HFF-Myc (cell line): ENCODE results near the gene NDUFAF8.

Experiments
- DNase-seq: peaks from one replicate; pipeline ENCODE4 v3.0.0-alpha.2; 2011; ENCODE audit warnings: low read depth; ENCODE audit errors: extremely low read depth
- H3K4me3 ChIP-seq: replicated peaks from 2 replicates; pipeline ENCODE4 v1.5.1; 2011; ENCODE audit warnings: low read depth, mild to moderate bottlenecking, control low read depth, low read length
- CTCF ChIP-seq: IDR thresholded peaks from 2 replicates; pipeline ENCODE4 v1.5.1; 2012; ENCODE audit warnings: mild to moderate bottlenecking, low read depth, low read length, control low read depth; ENCODE audit errors: missing control alignments

Gene NDUFAF8

GRCh38 chr17:81241203-81241602, 2.1 kb downstream of the NDUFAF8 start:
- peak overlapping the region; percentile 82; the same call in 1 of the 2 replicates for H3K4me3 ChIP-seq
- no peak for DNase-seq
- no peak for TF ChIP-seq CTCF

DNA sequence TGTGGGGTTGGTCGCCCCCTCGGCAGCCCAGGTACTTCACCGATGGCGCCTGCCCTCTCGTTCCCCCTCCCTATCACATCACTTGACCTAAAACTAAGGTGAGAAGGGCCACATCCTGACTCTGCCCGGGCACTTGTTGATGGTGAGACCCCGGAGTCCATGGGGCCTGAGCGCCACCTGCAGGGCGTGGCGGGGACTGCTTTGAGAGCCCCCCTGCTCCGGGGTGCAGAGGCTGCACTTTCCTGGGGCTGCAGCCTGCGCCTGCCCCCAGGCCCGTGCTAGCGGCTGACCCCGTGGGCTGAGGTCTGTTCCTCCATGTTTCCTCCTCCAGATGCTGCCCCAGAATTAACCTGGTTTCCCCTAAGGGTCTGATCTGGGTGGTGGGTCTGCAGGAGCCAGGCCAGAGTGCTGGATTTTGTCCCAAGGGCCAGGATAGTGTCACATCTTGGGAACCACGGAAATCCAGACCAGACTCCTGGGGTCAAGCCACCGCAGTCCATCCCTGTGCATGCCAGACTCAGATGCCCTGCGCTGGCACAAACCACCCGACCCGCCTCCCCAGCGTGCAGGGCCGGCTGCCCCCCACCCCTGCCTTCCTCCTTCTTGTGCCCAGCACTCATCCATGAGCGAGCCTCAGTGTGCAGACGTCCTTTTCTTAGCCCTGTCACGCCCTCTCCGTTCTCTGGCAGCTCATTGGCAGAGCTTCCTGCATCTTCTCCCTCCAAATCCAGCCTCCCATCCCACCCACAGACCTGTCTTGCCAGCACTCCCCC, 2.7 kb downstream of the NDUFAF8 start:
- DNase-seq: no peak
- TF ChIP-seq CTCF: peak; percentile 81
- H3K4me3 ChIP-seq: no peak overlapping the region

- TF ChIP-seq CTCF: no peak
- DNase-seq: no peak
- no peak overlapping the region for H3K4me3 ChIP-seq
Observed at GRCh38 chr17:81242421-81243332, 3.6 kb downstream of the NDUFAF8 start.

- no peak for TF ChIP-seq CTCF
- no peak for DNase-seq
Observed at GRCh38 chr17:81243333-81243664, 4.2 kb downstream of the NDUFAF8 start.

GRCh38 chr17:81244358-81245023, 5.4 kb downstream of the NDUFAF8 start:
- H3K4me3 ChIP-seq: no peak overlapping the region
- DNase-seq: no peak
- no peak for TF ChIP-seq CTCF

More at GRCh38 chr17:81243333-81243664, 4.2 kb downstream of the NDUFAF8 start:
- no peak overlapping the region for H3K4me3 ChIP-seq

DNA sequence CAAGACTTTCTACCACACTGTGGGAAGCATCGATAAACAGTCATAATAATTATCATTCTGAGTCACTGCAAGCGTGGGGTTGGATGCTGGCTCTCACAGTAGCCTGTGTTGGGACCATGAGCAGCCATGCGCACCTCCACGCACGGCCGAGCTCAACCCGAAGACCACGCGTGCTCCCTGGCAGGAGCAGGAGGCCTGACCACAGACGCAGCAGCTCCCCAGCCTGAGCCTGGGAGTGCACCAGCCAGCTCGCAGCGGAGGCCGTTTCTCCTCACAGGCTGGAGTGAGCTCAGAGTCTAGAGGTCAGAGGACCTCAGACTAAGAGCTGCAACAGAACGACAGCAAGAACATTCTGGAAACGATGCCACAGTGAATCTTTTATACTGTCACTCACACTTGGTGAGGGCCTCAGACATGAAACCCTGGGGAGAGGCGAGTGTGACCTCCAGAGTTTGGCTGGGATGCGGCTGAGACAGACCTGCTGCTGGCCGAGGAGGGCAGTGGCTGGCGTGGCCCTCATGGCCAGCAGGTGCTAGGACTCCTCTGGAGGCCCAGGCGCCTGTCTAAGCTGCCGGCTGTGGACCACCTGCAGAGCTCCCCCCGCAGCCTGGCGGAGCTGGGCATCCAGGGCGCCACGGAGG, 6.0 kb downstream of the NDUFAF8 start:
- TF ChIP-seq CTCF: no peak
- no peak for DNase-seq
- H3K4me3 ChIP-seq: no peak overlapping the region
